Aorta (tissue), 5 donors: ENCODE data around the gene POLR2F. TPM values are rescaled to one million over a fixed set of nuclear protein-coding genes. Genes with fewer than 3 reads are reported as not detected.

Experiments
- ATAC-seq: fragments of 200-7000 bp; cut with Tn5 transposase; one replicate; pipeline ENCODE4 v1.9.1; 2022; ENCODE audit warnings: moderate library complexity; ENCODE audit not compliant: low FRiP score
- DNase-seq, 2 donors: peaks; one replicate each; pipeline ENCODE4 v3.0.0-alpha.2; 2020
- H3K27ac ChIP-seq, 2 donors: one replicate each; pipeline ENCODE4 v1.5.1; 2013; ENCODE audit warnings: low read length in 2 of 2, mild to moderate bottlenecking in 2 of 2, moderate library complexity in 2 of 2, control low read depth in 1 of 2, inconsistent platforms in 1 of 2, low read depth in 1 of 2
- H3K27me3 ChIP-seq, 2 donors: one replicate each; pipeline ENCODE4 v1.6.1; 2013; ENCODE audit warnings: control low read depth in 1 of 2, low read length in 1 of 2, mild to moderate bottlenecking in 1 of 2, moderate library complexity in 1 of 2; ENCODE audit not compliant: insufficient read depth in 2 of 2, control insufficient read depth in 1 of 2
- H3K36me3 ChIP-seq, 2 donors: one replicate each; pipeline ENCODE4 v1.6.1; 2013; ENCODE audit warnings: control low read depth in 1 of 2, low read length in 1 of 2, mild to moderate bottlenecking in 1 of 2; ENCODE audit not compliant: insufficient read depth in 2 of 2, control insufficient read depth in 1 of 2
- H3K4me1 ChIP-seq, 2 donors: one replicate each; pipeline ENCODE4 v1.6.1; 2013; ENCODE audit warnings: low read length in 2 of 2, control low read depth in 1 of 2, mild to moderate bottlenecking in 1 of 2, moderate library complexity in 1 of 2; ENCODE audit not compliant: insufficient read depth in 2 of 2, control insufficient read depth in 1 of 2
- H3K4me3 ChIP-seq, 2 donors: one replicate each; pipeline ENCODE4 v1.5.1; 2013; ENCODE audit warnings: low read length in 2 of 2, control low read depth in 1 of 2, mild to moderate bottlenecking in 1 of 2
- H3K9me3 ChIP-seq: one replicate; pipeline ENCODE4 v1.6.1; 2013; ENCODE audit warnings: mild to moderate bottlenecking, low read length; ENCODE audit not compliant: control insufficient read depth
- WGBS, 2 donors: extraction: QIAGEN DNeasy Blood & Tissue Kit; methylation state at CpG; one replicate each; pipeline ENCODE4 v1.1.7; 2013; 5-methylcytosine and 5-hydroxymethylcytosine counted together
- intact Hi-C, 2 donors: fragments of 100-400 bp; cut with DNase I; formaldehyde crosslinking; loops; one replicate each; pipeline versions ENCODE4 v1.14.2 to v1.15.0; 2022
- polyA plus RNA-seq, 2 donors: library from polyadenylated mRNA; stranded (reverse); fragments of 200-250 nt; gene quantifications; one replicate each; pipeline ENCODE4 v1.2.3, GENCODE V29; 2013
- total RNA-seq, 2 donors: library from RNA; stranded (reverse); fragmentation: NEBNext Ultra II Directional; extraction: Animal tissue kit (Norgen Biotek cat#: 25700); gene quantifications; one replicate each; pipeline ENCODE4 v1.2.1, GENCODE V29; 2021
- donor health status: healthy with polysubstance abuse.
- donor health status: Bipolar disorder and iron deficiency.
- donor health status: DM: no; HTN: no; CAD: no.
- donor health status: DM: no; HTN: no; CAD: no.
- donor health status: DM: yes; HTN: yes; CAD: no.

POLR2F gene
- total and polyA plus RNA-seq, 4 donors = 45.9 to 169 (median 98.3) TPM

DNA sequence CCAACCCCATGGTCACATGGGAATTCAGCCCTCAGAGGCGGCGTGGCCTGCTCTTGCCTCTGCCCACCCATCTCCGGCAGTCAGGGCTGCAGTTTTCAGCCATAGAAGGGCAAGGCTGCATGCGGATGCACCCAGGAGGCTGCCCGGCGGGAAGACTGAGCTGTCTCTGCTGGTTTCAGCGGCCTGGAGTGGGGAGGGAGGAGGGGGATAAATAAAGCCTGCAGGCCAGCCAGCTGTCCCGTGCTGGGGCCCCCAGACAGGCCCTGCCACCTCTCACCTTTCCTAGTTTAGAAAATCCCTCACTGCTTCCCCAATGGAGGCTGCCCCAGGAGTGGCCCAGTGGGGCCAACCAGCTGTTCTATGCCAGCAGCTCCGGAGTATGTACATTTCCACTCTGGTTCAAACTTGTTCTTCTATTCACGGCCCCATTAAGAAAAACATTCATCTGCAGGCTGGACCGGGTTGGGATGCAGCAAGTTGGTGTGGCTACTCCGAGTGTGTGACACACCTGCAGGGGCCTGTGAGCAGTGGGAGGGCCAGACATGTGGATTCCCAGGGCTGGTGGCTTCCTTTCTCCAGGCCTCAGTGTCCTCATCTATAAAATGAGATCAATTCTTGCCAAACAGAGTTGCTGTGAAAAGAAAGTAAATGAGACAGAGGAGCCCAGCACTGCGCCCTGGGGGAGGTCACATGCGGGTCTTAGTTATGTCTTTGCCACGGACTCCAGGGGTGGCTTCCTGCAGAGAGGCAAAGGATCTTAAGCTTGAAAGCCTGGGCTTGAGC is 42.4 kb upstream of the POLR2F start:
- intact Hi-C loops = no loop called here
- DNase-seq (no peak), ATAC-seq (peak; percentile 63)
- Histone ChIP-seq H3K9me3 (no peaks in the 10 kb centered on the region), H3K27ac (no peak overlapping the region), H3K36me3 (no peaks in the 10 kb centered on the region), H3K27me3 (no peaks in the 10 kb centered on the region), H3K4me1 (no peaks in the 10 kb centered on the region), H3K4me3 (no peak overlapping the region)
- WGBS, 2 donors = 34% methylated on average over 15 of the region's 15 CpGs

DNA sequence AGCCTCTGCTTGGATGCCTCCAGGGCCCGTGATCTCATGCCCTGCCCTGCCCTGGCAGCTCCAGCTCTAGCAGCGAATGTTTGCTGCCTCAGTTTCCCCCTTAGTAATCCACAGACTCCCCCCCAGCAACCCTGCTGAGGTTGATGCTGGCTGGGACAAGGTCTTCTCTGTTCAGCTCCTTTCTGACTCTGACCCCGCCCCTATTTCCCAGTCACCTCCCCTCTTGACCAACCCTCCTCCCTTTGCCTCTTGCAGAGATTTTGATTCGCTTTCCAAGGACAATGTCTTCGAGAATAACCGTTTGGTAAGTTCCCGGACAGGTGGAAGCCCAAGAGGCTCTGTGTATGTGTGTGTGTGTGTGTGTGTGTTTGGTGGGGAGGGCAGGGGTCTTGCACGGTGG is 41.8 kb upstream of the POLR2F start:
- Histone ChIP-seq H3K27me3 (no peaks in the 10 kb centered on the region), H3K36me3 (peaks cover 0 to 2% of the 10 kb centered on the region in 2 donors), H3K27ac (no peak overlapping the region), H3K9me3 (no peaks in the 10 kb centered on the region), H3K4me1 (no peaks in the 10 kb centered on the region), H3K4me3 (no peak overlapping the region)
- 78% methylated on average over 8 of the region's 8 CpGs for WGBS, 2 donors
- ATAC-seq = no peak
- intact Hi-C loops = no loop called here
- DNase-seq = no peak

DNA sequence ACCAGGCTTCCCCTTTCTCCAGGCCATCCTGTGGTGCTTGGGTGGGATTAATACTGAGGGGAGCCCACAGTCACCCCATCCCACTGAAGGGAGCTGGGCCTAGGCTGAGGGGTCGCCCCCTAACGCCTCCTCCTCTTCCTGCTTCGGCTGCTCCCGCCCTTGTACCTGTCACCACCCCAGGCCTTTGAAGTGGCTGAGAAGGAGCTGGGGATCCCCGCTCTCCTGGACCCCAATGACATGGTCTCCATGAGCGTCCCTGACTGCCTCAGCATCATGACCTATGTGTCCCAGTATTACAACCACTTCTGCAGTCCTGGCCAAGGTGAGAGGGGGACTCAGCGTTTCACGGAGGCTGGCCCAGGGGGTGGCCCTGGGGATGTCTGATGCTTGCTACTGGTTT is 41.3 kb upstream of the POLR2F start:
- H3K4me3 ChIP-seq = no peak overlapping the region
- no peak for DNase-seq
- H3K27ac ChIP-seq = no peak overlapping the region
- H3K36me3 ChIP-seq = peaks cover 0 to 2% of the 10 kb centered on the region in 2 donors
- 81 to 85% methylated on average over 8 of the region's 8 CpGs for WGBS, 2 donors
- ATAC-seq = no peak
- intact Hi-C loops = no loop called here
- H3K27me3 ChIP-seq = no peaks in the 10 kb centered on the region
- H3K4me1 ChIP-seq = no peaks in the 10 kb centered on the region
- no peaks in the 10 kb centered on the region for H3K9me3 ChIP-seq

DNA sequence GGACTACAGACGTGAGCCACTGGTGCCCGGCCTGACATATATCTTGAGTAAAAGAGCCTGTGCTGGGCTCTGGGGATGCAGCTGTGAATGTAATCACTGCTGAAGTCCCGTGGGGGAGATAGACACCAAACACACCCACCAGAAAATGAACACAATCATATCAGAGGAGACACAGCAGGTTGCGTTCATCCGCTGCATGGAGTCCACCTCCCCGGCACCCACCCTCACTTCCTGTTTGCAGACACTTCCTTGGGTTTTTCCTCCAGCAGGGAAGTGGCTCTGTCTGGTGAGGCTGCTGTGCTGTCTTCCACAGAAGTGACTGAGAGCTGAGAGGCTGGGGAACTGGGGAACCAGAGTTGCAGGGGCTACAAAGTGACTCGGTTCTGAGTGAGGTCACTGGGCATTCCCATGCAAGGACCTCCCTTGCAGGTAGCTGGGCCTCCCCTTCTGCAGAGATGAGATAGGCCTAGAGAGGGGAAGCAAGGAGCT is 40.2 kb upstream of the POLR2F start:
- no peaks in the 10 kb centered on the region for H3K9me3 ChIP-seq
- ATAC-seq (no peak), DNase-seq (no peak)
- H3K4me1 ChIP-seq = no peaks in the 10 kb centered on the region
- H3K27ac ChIP-seq = no peak overlapping the region
- no peaks in the 10 kb centered on the region for H3K27me3 ChIP-seq
- intact Hi-C loops = no loop called here
- H3K36me3 ChIP-seq = peaks cover 0 to 5% of the 10 kb centered on the region in 2 donors
- H3K4me3 ChIP-seq = no peak overlapping the region
- WGBS, 2 donors = 86 to 88% methylated on average over 7 of the region's 7 CpGs

DNA sequence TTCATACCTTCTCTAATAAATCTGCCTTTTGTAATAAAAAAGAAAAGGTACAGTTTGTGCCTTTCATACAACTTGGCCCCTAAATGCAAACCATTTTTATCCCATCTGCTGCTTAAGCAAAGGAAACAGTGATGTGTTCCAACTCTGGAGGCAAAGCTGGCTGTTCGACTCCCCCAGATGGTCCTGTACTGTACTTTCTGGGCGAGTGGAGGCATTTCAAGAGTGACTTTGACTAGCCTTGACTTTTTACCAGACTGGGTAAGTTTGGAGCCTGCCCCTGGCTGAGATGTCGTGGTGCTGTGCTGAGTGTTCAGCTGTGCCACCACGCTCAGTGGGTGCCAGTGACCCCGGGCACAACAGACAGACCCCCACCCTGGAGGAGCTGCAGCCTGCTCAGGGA is 37.2 kb upstream of the POLR2F start:
- no peaks in the 10 kb centered on the region for H3K4me1 ChIP-seq
- ATAC-seq (no peak), DNase-seq (no peak)
- no peak overlapping the region for H3K4me3 ChIP-seq
- WGBS, 2 donors = 87% methylated on average over 5 of the region's 5 CpGs
- peaks cover 0 to 9% of the 10 kb centered on the region in 2 donors for H3K36me3 ChIP-seq
- H3K27ac ChIP-seq = no peak overlapping the region
- H3K9me3 ChIP-seq = no peaks in the 10 kb centered on the region
- intact Hi-C loops = no loop called here
- H3K27me3 ChIP-seq = no peaks in the 10 kb centered on the region

DNA sequence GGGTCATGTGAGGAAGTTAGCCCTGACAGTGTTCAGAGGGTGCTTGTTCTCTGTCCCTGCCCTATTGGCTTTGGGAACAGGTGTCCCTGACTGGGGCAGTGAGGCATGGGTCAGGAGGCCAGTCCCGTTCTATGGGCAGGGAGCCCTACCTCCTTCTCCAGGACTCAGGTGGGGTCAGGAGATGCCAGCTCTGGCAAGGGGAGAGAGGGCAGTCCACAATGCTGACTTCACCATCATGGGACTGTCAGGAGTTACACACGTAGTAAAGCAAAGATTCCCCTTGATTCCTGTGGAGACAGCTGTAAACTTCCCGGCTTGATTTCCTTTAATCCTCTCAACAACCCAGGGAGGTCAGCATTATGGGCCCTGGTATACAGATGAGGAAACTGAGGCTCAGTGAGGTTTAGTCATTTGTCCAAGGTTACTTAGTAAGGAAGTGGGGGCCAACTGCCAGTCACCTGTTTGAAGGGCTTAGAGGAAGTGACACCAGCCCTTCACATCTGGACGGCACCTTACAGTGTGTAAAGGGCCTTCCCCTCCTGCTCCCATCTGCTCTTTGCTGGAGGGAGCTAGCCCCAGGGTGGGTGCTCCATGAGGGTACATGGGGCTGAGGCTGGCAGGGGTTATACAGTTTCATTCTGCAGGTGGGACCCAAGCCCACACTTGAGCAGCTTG is 35.5 kb upstream of the POLR2F start:
- no peak for ATAC-seq
- Histone ChIP-seq H3K27ac (no peak overlapping the region), H3K36me3 (peaks cover 0 to 13% of the 10 kb centered on the region in 2 donors), H3K27me3 (no peaks in the 10 kb centered on the region), H3K4me1 (no peaks in the 10 kb centered on the region), H3K9me3 (no peaks in the 10 kb centered on the region), H3K4me3 (no peak overlapping the region)
- DNase-seq = no peak
- intact Hi-C loops = no loop called here
- WGBS, 2 donors = 92 to 94% methylated on average over 4 of the region's 4 CpGs

DNA sequence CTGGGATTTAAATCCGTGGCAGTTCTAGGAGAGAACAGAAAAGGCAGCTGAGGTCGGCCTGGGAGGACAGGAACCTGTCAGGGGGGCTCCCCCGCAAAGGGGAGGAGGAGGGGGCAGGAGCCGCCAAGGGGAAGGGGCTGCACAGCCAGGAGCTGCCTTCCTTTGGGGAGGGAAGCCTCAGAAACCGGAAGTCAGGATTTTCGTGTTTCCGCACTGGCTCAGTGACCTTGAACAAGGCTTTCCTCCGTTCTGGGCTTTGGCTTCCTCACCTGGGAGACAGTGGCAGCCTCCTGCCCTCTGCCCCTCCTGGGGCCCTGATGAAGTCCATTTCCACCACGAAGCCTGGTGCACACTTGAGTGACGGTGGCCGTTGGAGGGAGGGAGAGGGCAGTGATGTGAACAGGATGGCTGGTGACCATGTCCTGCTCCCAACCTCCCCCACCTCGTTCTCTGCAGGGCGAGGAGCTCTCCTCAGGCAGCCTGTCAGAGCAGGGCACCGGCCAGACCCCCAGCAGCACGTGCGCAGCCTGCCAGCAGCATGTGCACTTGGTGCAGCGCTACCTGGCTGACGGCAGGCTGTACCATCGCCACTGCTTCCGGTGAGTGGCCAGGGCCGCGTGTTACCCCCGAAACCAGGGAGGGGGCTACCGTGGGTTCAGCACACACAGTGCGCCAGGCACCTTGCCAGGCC is 34.8 kb upstream of the POLR2F start:
- Histone ChIP-seq H3K36me3 (peaks cover 0 to 13% of the 10 kb centered on the region in 2 donors), H3K9me3 (no peaks in the 10 kb centered on the region), H3K4me3 (no peak overlapping the region), H3K4me1 (no peaks in the 10 kb centered on the region), H3K27me3 (no peaks in the 10 kb centered on the region), H3K27ac (no peak overlapping the region)
- DNase-seq (no peak), ATAC-seq (no peak)
- WGBS, 2 donors = 89 to 94% methylated on average over 24 to 25 of the region's 25 CpGs
- intact Hi-C loops = no loop called here

DNA sequence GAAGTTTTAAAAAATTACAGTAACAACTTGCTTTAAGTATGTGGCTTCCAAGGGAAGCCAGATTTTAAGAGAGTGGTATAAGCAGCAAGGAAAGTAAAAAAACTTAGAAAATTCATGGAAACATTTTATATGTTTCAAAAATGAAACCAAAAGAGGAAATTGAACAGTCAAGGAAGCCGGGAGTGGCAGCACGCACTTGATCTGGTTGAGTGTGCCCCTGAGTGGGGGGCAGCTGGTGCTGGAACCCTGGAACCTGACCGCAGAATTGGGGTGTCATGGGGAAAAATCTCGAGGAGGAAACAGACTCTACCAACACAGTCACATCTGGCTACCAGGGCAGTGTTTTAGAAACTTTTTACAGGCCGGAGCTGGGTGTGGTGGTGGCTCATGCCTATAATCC is 33.4 kb upstream of the POLR2F start:
- Histone ChIP-seq H3K4me3 (no peak overlapping the region), H3K9me3 (no peaks in the 10 kb centered on the region), H3K4me1 (no peaks in the 10 kb centered on the region), H3K36me3 (peaks cover 0 to 15% of the 10 kb centered on the region in 2 donors), H3K27ac (no peak overlapping the region), H3K27me3 (no peaks in the 10 kb centered on the region)
- ATAC-seq (no peak), DNase-seq (no peak)
- intact Hi-C loops = no loop called here
- WGBS, 2 donors = 86 to 92% methylated on average over 5 of the region's 5 CpGs
